HepG2 (cell line): Measurements from ENCODE around the gene ATP1A2. TPM values are rescaled to one million over a fixed set of nuclear protein-coding genes. Genes with fewer than 3 reads are reported as not detected.

Source experiments
- ATAC-seq: fragments of 200-7000 bp; cut with Tn5 transposase; 3 replicates; pipeline ENCODE4 v1.9.1; 2020; ENCODE audit warnings: mild to moderate bottlenecking, moderate library complexity
- BruUV-seq: library from RNA; stranded (reverse); fragments of 400-500 nt; replicated peaks from 2 replicates; lab custom pipeline; 2021; lab: Mats Ljungman, UMichigan
- CTCF ChIA-PET: fragments of 300-600 bp; formaldehyde crosslinking; extraction: SDS; loops from one replicate; lab custom pipeline; 2021; ENCODE audit warnings: low total read pairs, inconsistent platforms, low intra/inter-chr PET ratio; lab: Yijun Ruan, JAX
- POLR2A ChIA-PET: fragments of 350-600 bp; sonication (Branson Sonifier 250); formaldehyde crosslinking; loops from one replicate; lab custom pipeline; 2020; ENCODE audit warnings: antibody characterized with exemption, inconsistent platforms; lab: Yijun Ruan, JAX
- DNase-seq: peaks from one replicate; pipeline ENCODE4 v3.0.0-alpha.2; 2015; ENCODE audit warnings: low spot score
- FAIRE-seq: peaks from 3 replicates; lab custom pipeline; 2011; peaks lifted over from hg19 to GRCh38; lab: Jason Lieb, UNC
- H2AFZ ChIP-seq: one replicate; pipeline ENCODE4 v1.6.1; 2011; ENCODE audit warnings: low read length, inconsistent platforms
- H3K27ac ChIP-seq: fragments of 300-600 bp; 3 replicates; pipeline ENCODE4 v1.8.0; 2011; ENCODE audit warnings: mixed run types, mild to moderate bottlenecking, mixed read lengths, low read length, inconsistent platforms; ENCODE audit not compliant: insufficient read depth; ENCODE audit errors: extremely low read length
- H3K27me3 ChIP-seq, 2 experiments: fragments of 200-600 bp in 1 of 2; 2 replicates in 1 of 2; 3 replicates in 1 of 2; pipeline versions ENCODE4 v1.6.0 to v1.8.0; 2011; ENCODE audit warnings: low read length in 2 of 2, mild to moderate bottlenecking in 2 of 2, moderate library complexity in 2 of 2, inconsistent platforms in 1 of 2; ENCODE audit not compliant: insufficient read depth in 2 of 2, control insufficient read depth in 1 of 2
- H3K36me3 ChIP-seq, 2 experiments: fragments of 200-600 bp in 1 of 2; replicated peaks in 1 of 2; 2 replicates in 1 of 2; 3 replicates in 1 of 2; pipeline versions ENCODE4 v1.5.1 to v1.8.0; 2011; ENCODE audit warnings: low read length in 2 of 2, inconsistent platforms in 1 of 2; ENCODE audit not compliant: insufficient read depth in 2 of 2, control insufficient read depth in 1 of 2
- H3K4me1 ChIP-seq: 2 replicates; pipeline ENCODE4 v1.5.1; 2012; ENCODE audit warnings: low read length, inconsistent platforms; ENCODE audit not compliant: insufficient read depth
- H3K4me2 ChIP-seq: 2 replicates; pipeline ENCODE4 v1.6.0; 2011; ENCODE audit warnings: low read depth, low read length, inconsistent platforms
- H3K4me3 ChIP-seq, 3 experiments: fragments of 200-600 bp in 1 of 3; sonication (generic), shearing (Covaris generic) in 1 of 3; replicated peaks in 1 of 3; 2 replicates each; pipeline ENCODE4 v1.5.1; 2011 to 2016; ENCODE audit warnings: low read length in 3 of 3, inconsistent platforms in 2 of 3, low read depth in 2 of 3, mild to moderate bottlenecking in 2 of 3, control low read depth in 1 of 3, mixed read lengths in 1 of 3; ENCODE audit not compliant: insufficient read depth in 1 of 3
- H3K79me2 ChIP-seq: one replicate; pipeline ENCODE4 v1.6.1; 2011; ENCODE audit warnings: low read length, inconsistent platforms; ENCODE audit not compliant: insufficient read depth
- H3K9ac ChIP-seq: 2 replicates; pipeline ENCODE4 v1.6.0; 2011; ENCODE audit warnings: mild to moderate bottlenecking, low read depth, low read length, inconsistent platforms; ENCODE audit not compliant: insufficient read depth
- H3K9me3 ChIP-seq: 2 replicates; pipeline ENCODE4 v1.5.1; 2012; ENCODE audit warnings: mild to moderate bottlenecking, low read length
- H4K20me1 ChIP-seq: 2 replicates; pipeline ENCODE4 v1.6.0; 2011; ENCODE audit warnings: inconsistent platforms, mild to moderate bottlenecking, low read length, moderate library complexity; ENCODE audit not compliant: insufficient read depth
- ATF7-NPFF ChIP-seq: sonication (generic); formaldehyde crosslinking; IDR thresholded peaks from 2 replicates; pipeline ENCODE4 v1.8.1; 2023; ENCODE audit warnings: mild to moderate bottlenecking, low read depth, missing genetic modification reagents, moderate library complexity
- HOXA3 ChIP-seq: sonication (generic); formaldehyde crosslinking; IDR thresholded peaks from 2 replicates; pipeline ENCODE4 v1.5.0; 2020; ENCODE audit warnings: missing genetic modification reagents
- JARID2 ChIP-seq: sonication (generic); formaldehyde crosslinking; IDR thresholded peaks from 2 replicates; pipeline ENCODE4 v1.8.1; 2023; ENCODE audit warnings: missing genetic modification reagents, inconsistent platforms; ENCODE audit not compliant: insufficient replicate concordance
- MEF2D ChIP-seq: sonication (generic); formaldehyde crosslinking; IDR thresholded peaks from 2 replicates; pipeline ENCODE4 v1.5.1; 2020; ENCODE audit warnings: mild to moderate bottlenecking, missing genetic modification reagents
- MYNN ChIP-seq: sonication (generic); formaldehyde crosslinking; IDR thresholded peaks from 2 replicates; pipeline ENCODE4 v1.4.0; 2020; ENCODE audit warnings: mild to moderate bottlenecking, low read depth, missing genetic modification reagents
- SP4 ChIP-seq: sonication (generic); formaldehyde crosslinking; IDR thresholded peaks from 2 replicates; pipeline ENCODE4 v1.8.1; 2023; ENCODE audit warnings: mild to moderate bottlenecking, missing genetic modification reagents
- TAF1 ChIP-seq: sonication (generic); formaldehyde crosslinking; IDR thresholded peaks from 2 replicates; pipeline ENCODE4 v1.4.0; 2020; ENCODE audit warnings: missing genetic modification reagents
- U2AF1 ChIP-seq: fragments of 200-400 bp; formaldehyde crosslinking; optimal IDR thresholded peaks from 2 replicates; pipeline ENCODE3; 2017; ENCODE audit warnings: mild to moderate bottlenecking, low read depth, low read length
- U2AF2 ChIP-seq: fragments of 200-400 bp; formaldehyde crosslinking; IDR thresholded peaks from 2 replicates; pipeline ENCODE4 v1.6.1; 2017; ENCODE audit warnings: low read depth, mild to moderate bottlenecking, low read length
- ZNF232 ChIP-seq: sonication (generic); formaldehyde crosslinking; IDR thresholded peaks from 2 replicates; pipeline ENCODE4 v1.4.0; 2020; ENCODE audit warnings: missing genetic modification reagents, borderline replicate concordance
- ZNF331 ChIP-seq: sonication (generic); formaldehyde crosslinking; IDR thresholded peaks from 2 replicates; pipeline ENCODE4 v1.4.0; 2020; ENCODE audit warnings: missing genetic modification reagents
- ZNF335 ChIP-seq: sonication (generic); formaldehyde crosslinking; IDR thresholded peaks from 2 replicates; pipeline ENCODE4 v1.4.0; 2020; ENCODE audit warnings: missing genetic modification reagents
- ZNF7 ChIP-seq: IDR thresholded peaks from 2 replicates; pipeline ENCODE4 v1.6.1; 2016; ENCODE audit warnings: missing biosample characterization, missing genetic modification reagents
- WGBS: methylation state at CpG from one replicate; pipeline ENCODE4 v1.1.6; 2017; ENCODE audit warnings: low lambda C conversion rate; 5-methylcytosine and 5-hydroxymethylcytosine counted together
- in situ Hi-C: cut with HindIII; loops from 2 replicates; pipeline ENCODE4 v1.10.0; 2017; ENCODE audit warnings: low pct_unique_long_range_greater_than_20kb; ENCODE audit not compliant: extremely low pct_ligation_motif_present
- intact Hi-C: fragments of 100-400 bp; cut with micrococcal nuclease; formaldehyde crosslinking; loops from one replicate; pipeline ENCODE4 v1.10.0; 2022; ENCODE audit not compliant: unreplicated experiment
- polyA plus RNA-seq, 8 experiments: library from polyadenylated mRNA; depleted of rRNA in 3 of 8; stranded (reverse) in 7 of 8; unstranded in 1 of 8; fragments of >200 nt; fragmentation: Illumina TruSeq in 4 of 8; extraction: Trizol in 4 of 8; gene quantifications; 2 replicates each; pipeline versions ENCODE4 v1.2.1 to v1.2.3, GENCODE V29; 2011 to 2016; ENCODE audit warnings: low read depth in 4 of 8, missing spikeins in 1 of 8, mixed read lengths in 1 of 8; ENCODE audit not compliant: insufficient read depth in 1 of 8
- total RNA-seq, 5 experiments: library from RNA; depleted of rRNA; stranded (reverse); fragments of >200 nt; fragmentation: Illumina TruSeq; extraction: Trizol; gene quantifications; 2 replicates each; pipeline ENCODE4 v1.2.3, GENCODE V29; 2016; ENCODE audit warnings: low read depth in 1 of 5

The ATP1A2 gene
- total and polyA plus RNA-seq, 2 of the 13 experiments (the other 11 are each of a cell fraction or from before 2014, with no cell fraction given): 0.16 TPM; not detected in 1

- ChIA-PET CTCF (no interaction called here), POLR2A (no interaction called here)
- Histone ChIP-seq H3K4me1 (peaks cover 86% of the 10 kb centered on the region), H3K27ac (no peak overlapping the region), H3K4me3 (no peak overlapping the region), H3K36me3 (no peaks in the 10 kb centered on the region; a peak in 1 of 5 replicates), H4K20me1 (no peaks in the 10 kb centered on the region), H3K27me3 (no peaks in the 10 kb centered on the region), H3K79me2 (no peaks in the 10 kb centered on the region), H3K4me2 (peak overlapping the region; percentile 4; the same call in 1 of the 2 replicates), H3K9me3 (no peaks in the 10 kb centered on the region), H2AFZ (peak overlapping the region; percentile 74), H3K9ac (no peak overlapping the region; the same call in 1 of the 2 replicates)
- ATAC-seq: no peak
- no peak for DNase-seq
- no peak for FAIRE-seq
- no TSS peak for BruUV-seq
- intact Hi-C loops (loop anchor here (5.0 kb wide), 1 partner anchor 273 kb away; no protein-coding TSS in a partner anchor), in situ Hi-C loops (loop anchor here (10.0 kb wide), 1 partner anchor 110 kb away; no protein-coding TSS in a partner anchor)
- 55% methylated on average over 3 of the region's 3 CpGs for WGBS
- no peak for TF ChIP-seq ZNF335
- no peak for TF ChIP-seq ZNF331
- TF ChIP-seq U2AF1: no peak
- TF ChIP-seq MYNN: no peak
- TF ChIP-seq ZNF7: no peak
- no peak for TF ChIP-seq SP4 (CRISPR knock-in tag)
- no peak for TF ChIP-seq HOXA3
- no peak for TF ChIP-seq U2AF2
- no peak for TF ChIP-seq ZNF232 (CRISPR knock-in tag)
- no peak for TF ChIP-seq JARID2 (CRISPR knock-in tag)
- no peak for TF ChIP-seq TAF1 (CRISPR knock-in tag)
- TF ChIP-seq MEF2D (CRISPR knock-in tag): no peak
- no peak for TF ChIP-seq ATF7-NPFF (CRISPR knock-in tag)
Observed at GRCh38 chr1:160104486-160104885, 11.1 kb upstream of the ATP1A2 start.
